ENCODE results near the gene SSPN.

DNA sequence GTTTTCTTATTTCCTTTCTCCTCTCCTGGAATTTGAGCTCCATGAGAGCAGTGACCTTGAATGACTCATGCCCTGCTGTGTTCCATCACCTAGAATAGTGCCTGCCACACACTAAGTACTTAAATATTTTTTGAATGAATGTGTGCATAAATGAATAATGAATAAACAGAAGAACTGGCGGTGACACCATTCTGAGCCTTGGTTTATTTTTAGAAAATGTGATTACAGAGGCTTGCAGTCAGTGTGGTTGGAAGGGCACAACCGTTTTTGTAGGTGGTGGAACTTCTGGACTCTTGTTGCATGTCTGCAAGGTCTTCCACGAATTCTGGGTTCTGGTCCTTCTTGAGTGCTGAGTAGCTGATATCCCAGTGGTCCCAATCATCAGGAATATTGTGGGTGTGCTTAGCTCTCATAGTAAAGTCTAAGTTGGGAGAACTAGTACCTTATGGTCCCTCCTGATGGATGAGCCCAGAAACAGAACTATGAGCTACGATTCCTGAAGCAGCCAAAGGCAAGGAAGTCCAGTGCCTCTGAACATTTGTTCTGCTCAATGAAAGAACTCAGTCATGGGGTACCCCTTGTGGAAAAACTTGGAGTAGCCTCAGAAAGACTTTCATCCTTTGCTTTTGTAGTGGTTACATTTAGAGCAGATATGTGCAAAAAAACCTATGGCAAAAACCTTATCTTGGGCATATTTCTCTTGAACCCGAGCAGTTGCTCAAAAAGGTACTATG lies 41.8 kb upstream of the SSPN start:
- TF ChIP-seq, protein P1, sequence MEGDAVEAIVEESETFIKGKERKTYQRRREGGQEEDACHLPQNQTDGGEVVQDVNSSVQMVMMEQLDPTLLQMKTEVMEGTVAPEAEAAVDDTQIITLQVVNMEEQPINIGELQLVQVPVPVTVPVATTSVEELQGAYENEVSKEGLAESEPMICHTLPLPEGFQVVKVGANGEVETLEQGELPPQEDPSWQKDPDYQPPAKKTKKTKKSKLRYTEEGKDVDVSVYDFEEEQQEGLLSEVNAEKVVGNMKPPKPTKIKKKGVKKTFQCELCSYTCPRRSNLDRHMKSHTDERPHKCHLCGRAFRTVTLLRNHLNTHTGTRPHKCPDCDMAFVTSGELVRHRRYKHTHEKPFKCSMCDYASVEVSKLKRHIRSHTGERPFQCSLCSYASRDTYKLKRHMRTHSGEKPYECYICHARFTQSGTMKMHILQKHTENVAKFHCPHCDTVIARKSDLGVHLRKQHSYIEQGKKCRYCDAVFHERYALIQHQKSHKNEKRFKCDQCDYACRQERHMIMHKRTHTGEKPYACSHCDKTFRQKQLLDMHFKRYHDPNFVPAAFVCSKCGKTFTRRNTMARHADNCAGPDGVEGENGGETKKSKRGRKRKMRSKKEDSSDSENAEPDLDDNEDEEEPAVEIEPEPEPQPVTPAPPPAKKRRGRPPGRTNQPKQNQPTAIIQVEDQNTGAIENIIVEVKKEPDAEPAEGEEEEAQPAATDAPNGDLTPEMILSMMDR (IDR thresholded peaks at IDR 0.05): no peak
- no peak for TF ChIP-seq EZH2phosphoT487 (IDR thresholded peaks at IDR 0.05)
- TF ChIP-seq EZH2 (IDR thresholded peaks at IDR 0.05): no peak
